AG10803 (cell line): Measurements from ENCODE around the gene IFT122.
"Not testable (repeated sequence)": the region's sequence is repeated elsewhere in the genome, so short reads cannot be mapped to it uniquely, and the experiment has no call there.

ENCODE experiments used
- DNase-seq: peaks from one replicate; pipeline ENCODE4 v3.0.0; 2010; ENCODE audit warnings: low read depth
- H3K4me3 ChIP-seq: 2 replicates; pipeline ENCODE4 v1.5.1; 2011; ENCODE audit warnings: mild to moderate bottlenecking, low read length, control low read depth
- CTCF ChIP-seq: conservative IDR thresholded peaks from 2 replicates; pipeline ENCODE4 v1.5.1; 2011; ENCODE audit warnings: mild to moderate bottlenecking, low read length, control low read depth, inconsistent platforms

Gene IFT122

DNA sequence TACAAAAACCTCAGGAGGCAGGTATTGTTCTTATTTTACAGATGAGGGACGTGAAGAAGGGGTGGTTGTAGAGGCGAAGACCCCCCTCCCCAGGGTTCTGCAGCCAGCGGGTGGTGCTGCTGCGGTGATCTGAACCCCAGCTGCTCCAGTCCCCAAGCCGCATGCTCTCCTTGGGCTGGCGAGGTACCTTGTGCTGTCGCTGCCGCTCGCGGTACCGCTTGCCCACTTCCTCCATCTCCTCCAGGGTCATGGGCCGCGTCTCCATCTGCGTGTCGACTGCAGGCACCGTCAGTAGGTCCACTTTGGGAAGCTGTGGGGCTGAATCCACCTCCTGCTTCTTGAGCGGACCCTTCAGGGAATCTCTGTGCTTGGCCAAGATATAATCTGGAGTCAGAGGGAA is 29.1 kb upstream of the IFT122 start:
- H3K4me3 ChIP-seq, result no peak overlapping the region
- TF ChIP-seq CTCF, result no peak
- DNase-seq, result no peak

- no peak for DNase-seq
- H3K4me3 ChIP-seq, result no peak overlapping the region
- no peak for TF ChIP-seq CTCF
These were observed 27.4 kb upstream of the IFT122 start for GRCh38 chr3:129412542-129413198.

DNA sequence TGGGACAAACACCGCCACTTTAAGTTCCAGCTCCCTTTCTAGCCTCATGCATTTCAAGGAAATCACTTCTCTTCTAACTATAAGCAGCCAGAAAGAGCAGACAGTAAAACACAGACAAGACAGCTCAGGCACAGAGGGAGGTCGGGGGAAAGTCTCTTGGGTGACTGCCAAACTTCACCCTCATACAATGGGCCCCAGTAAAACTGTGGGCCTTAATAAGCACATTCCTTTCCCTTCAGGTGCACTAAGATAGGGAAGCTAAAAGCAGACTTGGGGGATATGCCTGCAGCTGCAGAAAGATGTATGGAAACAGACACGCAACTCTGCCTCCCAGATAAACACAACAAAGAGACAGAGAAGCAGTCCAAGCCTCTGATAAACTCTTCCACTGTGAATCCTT is 26.8 kb upstream of the IFT122 start:
- H3K4me3 ChIP-seq, DNase-seq: not testable (repeated sequence)

DNA sequence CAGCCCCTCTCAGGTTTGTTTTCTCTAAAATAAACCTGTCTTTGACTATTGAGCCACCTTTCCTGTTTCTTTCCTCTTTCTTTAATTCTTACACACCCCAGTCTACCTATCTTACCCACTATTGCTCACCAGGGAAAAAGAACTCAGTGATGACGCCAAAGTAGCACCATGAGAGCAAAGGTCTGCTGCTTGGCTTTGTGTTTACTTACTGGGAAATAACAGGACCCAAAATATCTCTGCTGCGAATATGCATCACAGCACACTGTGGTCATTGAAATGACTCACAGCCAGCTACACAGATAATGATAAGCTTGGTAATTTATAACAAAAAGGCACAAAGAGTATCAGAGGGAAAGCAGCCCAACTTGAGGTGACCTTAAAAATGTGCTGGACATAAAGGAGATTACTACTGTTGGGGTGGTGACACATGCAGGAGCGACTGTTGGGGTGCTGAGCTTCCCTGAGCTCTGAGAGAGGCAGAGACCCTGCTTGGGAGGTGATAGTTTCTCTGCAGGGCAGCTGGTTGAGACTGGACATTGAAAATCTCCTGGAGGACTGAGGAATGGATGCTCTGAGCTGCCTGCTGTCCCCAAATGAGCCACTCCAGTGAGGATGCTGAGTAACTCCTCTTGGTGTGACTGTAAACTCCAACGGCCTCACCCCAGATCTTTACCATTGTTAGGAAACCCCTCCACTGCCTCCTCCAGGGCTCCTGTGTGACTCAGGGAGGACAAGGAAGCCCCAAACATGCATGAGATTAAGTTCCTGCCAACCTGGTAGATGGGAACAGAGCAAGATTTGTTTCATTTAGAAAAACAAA is 26.1 kb upstream of the IFT122 start:
- DNase-seq, result peak; percentile 58
- H3K4me3 ChIP-seq, result no peak overlapping the region
- no peak for TF ChIP-seq CTCF

DNA sequence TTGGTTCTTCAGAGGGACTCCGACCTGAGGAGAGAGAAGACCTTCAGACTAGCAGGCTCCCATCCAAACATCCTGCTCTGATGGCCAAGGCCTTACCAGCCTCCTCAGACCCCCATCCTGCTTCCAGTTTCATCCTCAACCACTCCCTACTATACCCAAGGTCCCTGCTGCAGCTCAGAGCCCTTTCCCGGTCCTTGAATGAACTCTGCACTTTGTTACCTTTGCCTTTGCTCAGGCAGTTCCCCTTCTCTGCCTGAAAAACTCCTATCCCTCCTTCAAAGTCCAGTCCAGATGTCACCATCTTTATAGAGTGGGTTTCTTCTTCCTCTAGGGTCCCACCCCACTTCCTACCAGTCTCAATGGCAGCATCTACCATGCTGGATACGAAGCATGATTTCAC is 24.6 kb upstream of the IFT122 start:
- no peak overlapping the region for H3K4me3 ChIP-seq
- no peak for TF ChIP-seq CTCF
- DNase-seq, result no peak

DNA sequence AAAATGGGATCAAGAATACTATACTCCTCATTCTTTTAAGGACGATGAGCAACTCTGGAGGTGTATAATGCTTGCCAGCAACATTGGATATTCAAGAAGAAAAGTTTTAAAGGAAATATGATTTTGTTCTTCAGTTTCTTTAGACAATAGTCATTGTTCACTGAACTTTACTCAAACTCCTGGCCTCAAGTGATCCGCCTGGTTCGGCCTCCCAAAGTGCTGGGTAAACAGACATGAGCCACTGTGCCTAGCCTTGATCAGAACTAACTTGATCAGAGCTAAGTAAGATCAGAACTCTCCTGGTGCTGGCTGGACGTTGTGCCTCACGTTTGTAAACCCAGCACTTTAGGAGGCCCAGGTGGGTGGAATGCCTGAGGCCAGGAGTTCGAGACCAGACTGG is 24.2 kb upstream of the IFT122 start:
- no peak for TF ChIP-seq CTCF
- H3K4me3 ChIP-seq, result no peak overlapping the region
- DNase-seq, result no peak

GRCh38 chr3:129416415-129416814 is 23.6 kb upstream of the IFT122 start:
- no peak overlapping the region for H3K4me3 ChIP-seq
- no peak for DNase-seq
- TF ChIP-seq CTCF, result no peak
